Hepatocyte (in vitro differentiated cells): ENCODE measurements around the gene OPCML. TPM values are rescaled to one million over a fixed set of nuclear protein-coding genes. Genes with fewer than 3 reads are reported as not detected.

Experiments used
- DNase-seq: peaks from one replicate; pipeline ENCODE4 v3.0.0-alpha.2; 2016; ENCODE audit warnings: low spot score
- H2AFZ ChIP-seq: fragments of 200-600 bp; sonication (generic); 2 replicates; pipeline ENCODE4 v1.6.0; 2016; ENCODE audit warnings: antibody characterized with exemption, mild to moderate bottlenecking
- H3K27ac ChIP-seq: fragments of 200-600 bp; sonication (generic); 2 replicates; pipeline ENCODE4 v1.5.1; 2016; ENCODE audit warnings: mild to moderate bottlenecking
- H3K27me3 ChIP-seq: fragments of 200-600 bp; sonication (generic); 2 replicates; pipeline ENCODE4 v1.6.1; 2016
- H3K36me3 ChIP-seq: fragments of 200-600 bp; sonication (generic); replicated peaks from 2 replicates; pipeline ENCODE4 v1.5.1; 2016; ENCODE audit warnings: low read depth; ENCODE audit not compliant: insufficient read depth
- H3K4me1 ChIP-seq: fragments of 200-600 bp; sonication (generic); 2 replicates; pipeline ENCODE4 v1.5.1; 2016; ENCODE audit warnings: mild to moderate bottlenecking, moderate library complexity; ENCODE audit not compliant: insufficient read depth
- H3K4me2 ChIP-seq: fragments of 200-600 bp; sonication (generic); 2 replicates; pipeline ENCODE4 v1.6.0; 2016
- H3K4me3 ChIP-seq: fragments of 200-600 bp; sonication (generic); 2 replicates; pipeline ENCODE4 v1.5.1; 2016; ENCODE audit warnings: mild to moderate bottlenecking
- H3K79me2 ChIP-seq: fragments of 200-600 bp; sonication (generic); 2 replicates; pipeline ENCODE4 v1.6.0; 2017; ENCODE audit warnings: mild to moderate bottlenecking
- H3K9me2 ChIP-seq: fragments of 200-600 bp; sonication (generic); replicated peaks from 2 replicates; pipeline ENCODE4 v1.6.0; 2017; ENCODE audit warnings: mild to moderate bottlenecking; ENCODE audit not compliant: insufficient read depth
- H3K9me3 ChIP-seq: fragments of 200-600 bp; sonication (generic); 2 replicates; pipeline ENCODE4 v1.5.1; 2016; ENCODE audit warnings: low read depth, mild to moderate bottlenecking
- H4K20me1 ChIP-seq: fragments of 200-600 bp; sonication (generic); 2 replicates; pipeline ENCODE4 v1.6.0; 2016; ENCODE audit warnings: mild to moderate bottlenecking; ENCODE audit not compliant: insufficient read depth, poor library complexity, severe bottlenecking
- EZH2 ChIP-seq: fragments of 200-600 bp; sonication (generic); IDR thresholded peaks from 2 replicates; pipeline ENCODE4 v1.6.1; 2016; ENCODE audit warnings: antibody characterized with exemption, mild to moderate bottlenecking, borderline replicate concordance
- EZH2phosphoT487 ChIP-seq: fragments of 200-600 bp; sonication (generic); IDR thresholded peaks from one replicate; pipeline ENCODE4 v1.6.1; 2018; ENCODE audit warnings: antibody characterized with exemption, mild to moderate bottlenecking, low read depth, moderate library complexity; ENCODE audit not compliant: unreplicated experiment, severe bottlenecking
- WGBS: methylation state at CpG from one replicate; pipeline ENCODE4 v1.1.6; 2016; ENCODE audit warnings: low lambda C conversion rate; ENCODE audit errors: missing lambda C conversion rate; 5-methylcytosine and 5-hydroxymethylcytosine counted together
- polyA plus RNA-seq: library from polyadenylated mRNA; unstranded; fragments of >200 nt; fragmentation: Nextera tagmentation; extraction: Ambion mirVana; gene quantifications from 2 replicates; pipeline ENCODE4 v1.2.1, GENCODE V29; 2016
- total RNA-seq: library from RNA; depleted of rRNA; stranded (reverse); fragments of >200 nt; gene quantifications from 2 replicates; pipeline ENCODE4 v1.2.3, GENCODE V29; 2014
- TF ChIP-seq, protein P1 (sequence below): fragments of 200-600 bp; sonication (generic); IDR thresholded peaks from 2 replicates; pipeline ENCODE4 v1.5.1; 2016; ENCODE audit warnings: antibody characterized with exemption, mild to moderate bottlenecking; ENCODE audit not compliant: poor library complexity

OPCML gene
- total and polyA plus RNA-seq, 2 experiments from 2014 or later: 0.37 to 0.98 TPM

- H4K20me1 ChIP-seq: no peaks in the 10 kb centered on the region
- no peak overlapping the region for H2AFZ ChIP-seq
- H3K9me2 ChIP-seq: no peaks in the 10 kb centered on the region
- no peak overlapping the region for H3K27ac ChIP-seq
- H3K79me2 ChIP-seq: no peaks in the 10 kb centered on the region
- TF ChIP-seq EZH2 (no peak), EZH2phosphoT487 (no peak)
- TF ChIP-seq, protein P1, sequence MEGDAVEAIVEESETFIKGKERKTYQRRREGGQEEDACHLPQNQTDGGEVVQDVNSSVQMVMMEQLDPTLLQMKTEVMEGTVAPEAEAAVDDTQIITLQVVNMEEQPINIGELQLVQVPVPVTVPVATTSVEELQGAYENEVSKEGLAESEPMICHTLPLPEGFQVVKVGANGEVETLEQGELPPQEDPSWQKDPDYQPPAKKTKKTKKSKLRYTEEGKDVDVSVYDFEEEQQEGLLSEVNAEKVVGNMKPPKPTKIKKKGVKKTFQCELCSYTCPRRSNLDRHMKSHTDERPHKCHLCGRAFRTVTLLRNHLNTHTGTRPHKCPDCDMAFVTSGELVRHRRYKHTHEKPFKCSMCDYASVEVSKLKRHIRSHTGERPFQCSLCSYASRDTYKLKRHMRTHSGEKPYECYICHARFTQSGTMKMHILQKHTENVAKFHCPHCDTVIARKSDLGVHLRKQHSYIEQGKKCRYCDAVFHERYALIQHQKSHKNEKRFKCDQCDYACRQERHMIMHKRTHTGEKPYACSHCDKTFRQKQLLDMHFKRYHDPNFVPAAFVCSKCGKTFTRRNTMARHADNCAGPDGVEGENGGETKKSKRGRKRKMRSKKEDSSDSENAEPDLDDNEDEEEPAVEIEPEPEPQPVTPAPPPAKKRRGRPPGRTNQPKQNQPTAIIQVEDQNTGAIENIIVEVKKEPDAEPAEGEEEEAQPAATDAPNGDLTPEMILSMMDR: no peak
- no peak overlapping the region for H3K4me3 ChIP-seq
- no peak for DNase-seq
- no peak overlapping the region for H3K4me2 ChIP-seq
- H3K36me3 ChIP-seq: no peaks in the 10 kb centered on the region
- no peaks in the 10 kb centered on the region for H3K4me1 ChIP-seq
- peaks cover 30% of the 10 kb centered on the region for H3K27me3 ChIP-seq
- no peaks in the 10 kb centered on the region for H3K9me3 ChIP-seq
- 93% methylated on average over 9 of the region's 9 CpGs for WGBS
These were observed 509.1 kb downstream of the OPCML start for GRCh38 chr11:133023232-133023631.

GRCh38 chr11:133021553-133021952 is 510.7 kb downstream of the OPCML start:
- Histone ChIP-seq H3K4me2 (no peak overlapping the region), H3K79me2 (no peaks in the 10 kb centered on the region), H3K9me2 (no peaks in the 10 kb centered on the region), H3K27ac (no peak overlapping the region), H3K4me3 (no peak overlapping the region), H3K9me3 (no peaks in the 10 kb centered on the region), H2AFZ (no peak overlapping the region), H3K4me1 (no peaks in the 10 kb centered on the region), H3K27me3 (peaks cover 30% of the 10 kb centered on the region), H3K36me3 (no peaks in the 10 kb centered on the region), H4K20me1 (no peaks in the 10 kb centered on the region)
- TF ChIP-seq EZH2 (no peak), EZH2phosphoT487 (no peak)
- TF ChIP-seq, protein P1: no peak
- WGBS: 50% methylated on average over 7 of the region's 7 CpGs
- DNase-seq: no peak

- no peaks in the 10 kb centered on the region for H3K36me3 ChIP-seq
- 85% methylated on average over 1 of the region's 1 CpG for WGBS
- H3K27ac ChIP-seq: no peak overlapping the region
- no peak overlapping the region for H2AFZ ChIP-seq
- H3K9me2 ChIP-seq: no peaks in the 10 kb centered on the region
- no peak overlapping the region for H3K4me3 ChIP-seq
- H3K4me1 ChIP-seq: no peaks in the 10 kb centered on the region
- no peaks in the 10 kb centered on the region for H3K9me3 ChIP-seq
- TF ChIP-seq EZH2 (no peak), EZH2phosphoT487 (no peak)
- TF ChIP-seq, protein P1: no peak
- H3K4me2 ChIP-seq: no peak overlapping the region
- no peak for DNase-seq
- H3K27me3 ChIP-seq: peaks cover 30% of the 10 kb centered on the region
- no peaks in the 10 kb centered on the region for H4K20me1 ChIP-seq
- no peaks in the 10 kb centered on the region for H3K79me2 ChIP-seq
These were observed 512.0 kb downstream of the OPCML start for GRCh38 chr11:133020372-133020714.
